ENCODE data around the gene MAP6.

MAP6 gene

GRCh38 chr11:75644370-75644769 lies 24.5 kb downstream of the MAP6 start:
- no peak overlapping the region for H3K4me3 ChIP-seq (ENCODE audit: low read depth, low read length)
- TF ChIP-seq CTCF (conservative IDR thresholded peaks at IDR 0.05; ENCODE audit: low read depth, low read length), result no peak
- no peak for DNase-seq (ENCODE audit: low read depth)

GRCh38 chr11:75642402-75643113 lies 26.3 kb downstream of the MAP6 start:
- no peak for TF ChIP-seq CTCF (conservative IDR thresholded peaks at IDR 0.05; ENCODE audit: low read depth, low read length)
- H3K4me3 ChIP-seq (ENCODE audit: low read depth, low read length), result no peak overlapping the region
- no peak for DNase-seq (ENCODE audit: low read depth)

GRCh38 chr11:75639762-75640181 lies 29.1 kb downstream of the MAP6 start:
- peak; percentile 77 for DNase-seq (ENCODE audit: low read depth)
- TF ChIP-seq CTCF (conservative IDR thresholded peaks at IDR 0.05; ENCODE audit: low read depth, low read length), result no peak
- no peak overlapping the region for H3K4me3 ChIP-seq (ENCODE audit: low read depth, low read length)

DNA sequence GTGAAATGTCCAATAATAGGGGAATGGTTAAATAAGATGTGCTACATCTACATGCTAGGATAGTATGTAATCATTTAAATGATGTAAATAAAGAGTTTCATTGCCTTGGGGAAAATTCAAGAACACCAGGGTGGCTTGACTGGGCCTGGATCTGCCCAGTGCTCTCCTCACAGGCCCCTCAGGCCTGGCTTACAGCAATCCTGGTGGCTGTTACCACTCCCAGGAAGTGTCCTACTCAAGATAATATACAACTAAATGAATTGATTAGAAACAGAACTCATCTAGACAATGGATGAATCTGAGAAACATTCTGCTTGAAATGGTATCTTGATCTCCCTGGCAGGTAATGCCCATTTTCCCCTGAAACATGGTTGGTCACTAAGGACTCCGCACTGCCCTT lies 30.8 kb downstream of the MAP6 start:
- no peak overlapping the region for H3K4me3 ChIP-seq (ENCODE audit: low read depth, low read length)
- TF ChIP-seq CTCF (conservative IDR thresholded peaks at IDR 0.05; ENCODE audit: low read depth, low read length), result no peak
- DNase-seq (ENCODE audit: low read depth), result no peak

DNA sequence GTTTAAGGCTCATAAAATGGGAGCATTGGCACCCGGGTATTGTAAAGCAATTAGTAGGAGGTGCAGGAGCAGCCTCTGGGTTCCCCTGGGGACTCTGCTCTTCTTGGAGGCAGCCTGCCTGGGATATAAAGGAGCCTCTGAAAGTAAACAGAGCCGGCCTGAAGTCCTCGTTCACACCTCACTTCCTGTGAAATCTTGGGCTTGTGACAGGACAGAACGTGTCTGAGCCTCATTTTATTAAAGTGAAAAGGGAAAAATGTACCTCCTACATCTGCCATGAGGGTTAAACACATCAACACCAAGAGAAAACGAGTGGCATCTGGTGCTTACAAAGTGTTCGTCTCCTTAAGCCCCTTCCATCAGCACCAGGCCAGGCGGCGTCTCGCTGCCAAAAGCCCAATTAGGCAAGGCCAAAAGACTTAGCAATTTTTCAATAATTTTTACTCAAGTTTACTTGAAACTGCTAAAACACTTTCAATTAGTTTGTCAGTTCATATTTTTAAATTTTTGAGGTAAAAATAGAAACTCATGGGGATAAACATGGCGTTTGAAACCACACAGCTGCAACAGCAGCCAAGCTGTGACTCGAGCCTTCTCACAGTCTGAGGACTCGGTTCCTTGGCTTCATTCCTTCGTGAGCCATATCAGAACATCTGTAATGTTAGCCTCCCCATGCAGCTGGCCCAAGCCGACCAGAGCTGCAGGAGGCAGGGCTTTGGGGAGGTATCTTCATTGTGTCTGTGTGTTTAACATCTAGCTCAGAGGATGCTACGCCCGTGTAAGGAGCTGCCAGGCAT lies 33.6 kb downstream of the MAP6 start:
- no peak overlapping the region for H3K4me3 ChIP-seq (ENCODE audit: low read depth, low read length)
- no peak for TF ChIP-seq CTCF (conservative IDR thresholded peaks at IDR 0.05; ENCODE audit: low read depth, low read length)
- DNase-seq (ENCODE audit: low read depth), result peak; percentile 64

DNA sequence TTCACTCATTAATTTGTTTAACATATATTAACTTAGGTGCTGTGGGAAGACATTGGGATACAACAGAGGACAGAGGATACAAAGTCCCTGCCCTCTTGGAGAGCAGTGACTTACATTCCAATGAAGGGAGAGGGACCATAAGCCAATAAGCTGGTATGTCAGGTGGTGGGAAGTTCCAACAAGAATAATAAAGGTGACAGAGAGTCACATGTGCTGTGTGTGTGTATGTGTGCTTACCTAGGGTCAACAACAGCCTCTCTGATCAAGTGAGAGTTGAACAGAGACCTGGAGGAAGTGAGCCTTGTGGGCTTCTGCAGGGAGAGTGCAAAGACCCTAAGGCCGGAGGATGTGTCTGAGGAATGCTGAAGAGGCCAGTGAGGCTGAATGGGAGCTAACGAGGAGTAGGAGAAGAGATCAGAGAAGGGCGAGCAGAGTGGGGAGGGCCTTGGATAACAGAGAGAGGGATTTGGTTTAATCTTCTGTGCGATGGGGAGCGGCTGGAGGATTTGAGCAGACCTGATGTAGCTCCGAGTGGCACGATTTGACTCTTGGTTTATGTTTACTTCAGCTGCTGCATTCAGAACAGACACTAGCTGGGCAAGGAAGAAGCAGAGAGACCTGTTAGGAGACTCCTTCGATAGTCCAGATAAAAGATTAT lies 35.3 kb downstream of the MAP6 start:
- H3K4me3 ChIP-seq (ENCODE audit: low read depth, low read length), result no peak overlapping the region
- no peak for DNase-seq (ENCODE audit: low read depth)
- no peak for TF ChIP-seq CTCF (conservative IDR thresholded peaks at IDR 0.05; ENCODE audit: low read depth, low read length)

All from choroid plexus epithelial cell (primary cell).